ENCODE measurements around the gene RHOT2.

GRCh38 chr16:710500-711075 lies 42.7 kb downstream of the RHOT2 start:
- TF ChIP-seq CTCF (IDR thresholded peaks at IDR 0.05) = no peak
- no peak for TF ChIP-seq ZFX (IDR thresholded peaks at IDR 0.05; ENCODE audit: borderline replicate concordance)

Data from 22Rv1 (cell line).